H1 (cell line): Measurements from ENCODE around the gene PC. TPM values are rescaled to one million over a fixed set of nuclear protein-coding genes. Genes with fewer than 3 reads are reported as not detected.

Experiments
- CTCF ChIA-PET: fragments of 300-600 bp; sonication (Branson Sonifier 250); formaldehyde crosslinking; loops from one replicate; lab custom pipeline; 2021; ENCODE audit not compliant: partially characterized antibody; lab: Charles Lee
- POLR2A ChIA-PET: fragments of 300-600 bp; sonication (Branson Sonifier 250); formaldehyde crosslinking; loops from one replicate; lab custom pipeline; 2021; ENCODE audit warnings: inconsistent platforms; ENCODE audit not compliant: partially characterized antibody; lab: Charles Lee
- DNase-seq, 2 experiments: peaks; one replicate each; pipeline versions ENCODE4 v3.0.0 to v3.0.0-alpha.2; 2010 to 2022; ENCODE audit warnings: low spot score in 2 of 2, low read depth in 1 of 2, mixed read lengths in 1 of 2
- FAIRE-seq: peaks from 2 replicates; lab custom pipeline; 2011; peaks lifted over from hg19 to GRCh38; lab: Jason Lieb, UNC
- H2AFZ ChIP-seq: 2 replicates; pipeline ENCODE4 v1.8.1; 2012; ENCODE audit warnings: low read length, inconsistent platforms
- H2AK5ac ChIP-seq: 2 replicates; pipeline ENCODE4 v1.6.1; 2013; ENCODE audit warnings: low read depth, low read length
- H2BK120ac ChIP-seq: replicated peaks from 2 replicates; pipeline ENCODE3; 2013; ENCODE audit warnings: low read depth, low read length, inconsistent platforms
- H2BK12ac ChIP-seq: 2 replicates; pipeline ENCODE4 v1.6.1; 2013; ENCODE audit warnings: low read depth, low read length
- H2BK15ac ChIP-seq: 2 replicates; pipeline ENCODE4 v1.6.1; 2013; ENCODE audit warnings: low read length
- H2BK20ac ChIP-seq: 2 replicates; pipeline ENCODE4 v1.6.1; 2013; ENCODE audit warnings: low read length
- H2BK5ac ChIP-seq: 2 replicates; pipeline ENCODE4 v1.6.1; 2013; ENCODE audit warnings: low read depth, low read length
- H3K14ac ChIP-seq: 2 replicates; pipeline ENCODE4 v1.6.1; 2013; ENCODE audit warnings: inconsistent platforms; ENCODE audit not compliant: insufficient read length
- H3K18ac ChIP-seq: 2 replicates; pipeline ENCODE4 v1.6.1; 2013; ENCODE audit warnings: low read length; ENCODE audit errors: extremely low read depth
- H3K23ac ChIP-seq: 2 replicates; pipeline ENCODE4 v1.6.1; 2013; ENCODE audit warnings: inconsistent platforms; ENCODE audit not compliant: insufficient read length
- H3K23me2 ChIP-seq: 2 replicates; pipeline ENCODE4 v1.6.1; 2013; ENCODE audit warnings: low read depth, low read length
- H3K27ac ChIP-seq: 2 replicates; pipeline ENCODE4 v1.6.1; 2011; ENCODE audit warnings: low read depth, low read length, inconsistent platforms
- H3K27me3 ChIP-seq, 4 experiments: replicated peaks in 1 of 4; 1 replicate in 1 of 4; 2 replicates in 3 of 4; pipeline versions ENCODE4 v1.6.1 to v1.8.1; 2011 to 2013; ENCODE audit warnings: low read length in 3 of 4, mild to moderate bottlenecking in 3 of 4, inconsistent platforms in 2 of 4, mixed read lengths in 2 of 4, moderate library complexity in 1 of 4; ENCODE audit not compliant: control insufficient read depth in 3 of 4, insufficient read depth in 3 of 4; ENCODE audit errors: extremely low read depth in 1 of 4
- H3K36me3 ChIP-seq, 4 experiments: 2 replicates each; pipeline versions ENCODE4 v1.6.1 to v1.8.1; 2011 to 2013; ENCODE audit warnings: mild to moderate bottlenecking in 4 of 4, low read length in 3 of 4, moderate library complexity in 2 of 4, control low read depth in 1 of 4, inconsistent platforms in 1 of 4; ENCODE audit not compliant: insufficient read depth in 4 of 4, control insufficient read depth in 2 of 4
- H3K4ac ChIP-seq: replicated peaks from 2 replicates; pipeline ENCODE3; 2013; ENCODE audit warnings: low read length, low read depth, mixed read lengths, inconsistent platforms; ENCODE audit not compliant: insufficient read length
- H3K4me1 ChIP-seq, 4 experiments: replicated peaks in 1 of 4; 1 replicate in 1 of 4; 2 replicates in 3 of 4; pipeline versions ENCODE4 v1.6.1 to v1.8.1; 2011 to 2013; ENCODE audit warnings: low read length in 3 of 4, inconsistent platforms in 2 of 4, mixed read lengths in 1 of 4; ENCODE audit not compliant: insufficient read depth in 4 of 4, control insufficient read depth in 3 of 4
- H3K4me2 ChIP-seq, 2 experiments: 2 replicates each; pipeline versions ENCODE4 v1.6.1 to v1.8.1; 2011 to 2013; ENCODE audit warnings: low read depth in 2 of 2, low read length in 2 of 2, control low read depth in 1 of 2, inconsistent platforms in 1 of 2, mild to moderate bottlenecking in 1 of 2; ENCODE audit not compliant: insufficient read depth in 1 of 2
- H3K4me3 ChIP-seq, 4 experiments: fragments of 200-600, 300-600 bp in 1 of 4; sonication (generic), shearing (Covaris generic), sonication (Bioruptor Twin) in 1 of 4; 2 replicates each; pipeline versions ENCODE4 v1.5.1 to v1.8.1; 2011 to 2016; ENCODE audit warnings: low read length in 4 of 4, low read depth in 3 of 4, control low read depth in 2 of 4, inconsistent platforms in 2 of 4, mild to moderate bottlenecking in 2 of 4, mixed read lengths in 1 of 4, moderate library complexity in 1 of 4; ENCODE audit not compliant: insufficient read depth in 2 of 4; ENCODE audit errors: extremely low read depth in 1 of 4
- H3K56ac ChIP-seq: replicated peaks from 2 replicates; pipeline ENCODE3; 2013; ENCODE audit warnings: low read depth, mild to moderate bottlenecking, mixed read lengths, low read length, inconsistent platforms; ENCODE audit not compliant: insufficient read length
- H3K79me1 ChIP-seq: 2 replicates; pipeline ENCODE4 v1.6.1; 2013; ENCODE audit warnings: low read depth, low read length, control low read depth
- H3K79me2 ChIP-seq, 2 experiments: 2 replicates each; pipeline versions ENCODE4 v1.6.1 to v1.8.1; 2012 to 2013; ENCODE audit warnings: low read length in 2 of 2, mild to moderate bottlenecking in 2 of 2, inconsistent platforms in 1 of 2; ENCODE audit not compliant: insufficient read depth in 2 of 2, control insufficient read depth in 1 of 2
- H3K9ac ChIP-seq, 4 experiments: replicated peaks in 1 of 4; 1 replicate in 1 of 4; 2 replicates in 3 of 4; pipeline versions ENCODE4 v1.6.1 to v1.8.1; 2011 to 2013; ENCODE audit warnings: low read depth in 3 of 4, low read length in 3 of 4, control low read depth in 2 of 4, mild to moderate bottlenecking in 2 of 4, moderate library complexity in 2 of 4, inconsistent platforms in 1 of 4; ENCODE audit errors: extremely low read depth in 1 of 4
- H3K9me3 ChIP-seq, 2 experiments: 2 replicates each; pipeline versions ENCODE4 v1.6.1 to v1.8.1; 2012 to 2013; ENCODE audit warnings: mild to moderate bottlenecking in 2 of 2, moderate library complexity in 2 of 2, control low read depth in 1 of 2, inconsistent platforms in 1 of 2, low read depth in 1 of 2, low read length in 1 of 2, mixed read lengths in 1 of 2; ENCODE audit not compliant: insufficient read depth in 2 of 2
- H4K20me1 ChIP-seq, 2 experiments: replicated peaks in 1 of 2; 2 replicates each; pipeline versions ENCODE3 to v1.8.1; 2011 to 2013; ENCODE audit warnings: inconsistent platforms in 2 of 2, low read length in 2 of 2, mild to moderate bottlenecking in 1 of 2; ENCODE audit not compliant: insufficient read depth in 2 of 2, control insufficient read depth in 1 of 2
- H4K5ac ChIP-seq: 2 replicates; pipeline ENCODE4 v1.6.1; 2013; ENCODE audit warnings: low read length, low read depth, mixed read lengths, inconsistent platforms; ENCODE audit not compliant: insufficient read length
- H4K8ac ChIP-seq: 2 replicates; pipeline ENCODE4 v1.8.0; 2013; ENCODE audit warnings: mild to moderate bottlenecking, moderate library complexity, low read length, inconsistent platforms; ENCODE audit not compliant: insufficient read depth; ENCODE audit errors: extremely low read depth
- H4K91ac ChIP-seq: replicated peaks from 2 replicates; pipeline ENCODE3; 2013; ENCODE audit warnings: low read length, mixed read lengths, inconsistent platforms; ENCODE audit not compliant: insufficient read length
- BACH1 ChIP-seq: IDR thresholded peaks from 2 replicates; pipeline ENCODE4 v1.6.1; 2012; ENCODE audit warnings: low read length, improper control_type of control experiment
- MAFK ChIP-seq: IDR thresholded peaks from 2 replicates; pipeline ENCODE4 v1.6.1; 2012; ENCODE audit warnings: low read depth, mild to moderate bottlenecking, improper control_type of control experiment, low read length
- SUZ12 ChIP-seq: fragments of 200-600 bp; sonication (generic); IDR thresholded peaks from 2 replicates; pipeline ENCODE4 v1.6.1; 2012; ENCODE audit warnings: mild to moderate bottlenecking, inconsistent platforms, low read length, moderate library complexity, mixed read lengths
- TAF1 ChIP-seq: IDR thresholded peaks from 2 replicates; pipeline ENCODE4 v1.6.1; 2011; ENCODE audit warnings: mild to moderate bottlenecking, low read depth, low read length
- WGBS, 2 experiments: shearing (Covaris generic) in 1 of 2; methylation state at CpG; one replicate each; pipeline versions ENCODE4 v1.1.6 to v1.1.7; 2013 to 2015; ENCODE audit warnings: low lambda C conversion rate in 2 of 2, mixed read lengths in 2 of 2, inconsistent platforms in 1 of 2, low coverage in 1 of 2, missing lambda C conversion rate in 1 of 2; ENCODE audit not compliant: insufficient replicate concordance in 2 of 2, insufficient coverage in 1 of 2, insufficient read length in 1 of 2; ENCODE audit errors: extremely low coverage in 1 of 2, missing lambda C conversion rate in 1 of 2; 5-methylcytosine and 5-hydroxymethylcytosine counted together
- polyA plus RNA-seq, 7 experiments: library from polyadenylated mRNA; depleted of rRNA in 3 of 7; stranded (reverse) in 5 of 7; unstranded in 2 of 7; fragments of >200 nt in 5 of 7; fragments of 200-250 nt in 2 of 7; gene quantifications; 1 replicate in 5 of 7; 2 replicates in 1 of 7; 4 replicates in 1 of 7; pipeline versions ENCODE4 v1.2.1 to v1.2.3, GENCODE V29; 2011 to 2013; ENCODE audit warnings: missing spikeins in 2 of 7, mixed read lengths in 2 of 7
- total RNA-seq: library from RNA; stranded (reverse); fragmentation: NEBNext Ultra II Directional; extraction: Animal tissue kit (Norgen Biotek cat#: 25700); gene quantifications from 2 replicates; pipeline ENCODE4 v1.2.1, GENCODE V29; 2021

Gene PC
- total and polyA plus RNA-seq, 2 of the 8 experiments (the other 6 are each of a cell fraction or from before 2014, with no cell fraction given): 11.5 to 27.5 TPM

GRCh38 chr11:66810576-66811185 is 147.5 kb downstream of the PC start:
- Histone ChIP-seq H3K14ac (no peak overlapping the region), H2BK15ac (peak overlapping the region; percentile 99), H3K4me1 (peaks cover 2 to 13% (median 5%) of the 10 kb centered on the region in 4 experiments; a peak in 6 of 7 replicates), H3K23me2 (no peaks in the 10 kb centered on the region; the same call in 1 of the 2 replicates), H4K91ac (peak overlapping the region; percentile 52), H2AFZ (no peak overlapping the region), H3K79me1 (no peaks in the 10 kb centered on the region), H4K8ac (no peak overlapping the region), H3K79me2 (no peaks in the 10 kb centered on the region), H3K4me3 (no peak overlapping the region; a peak in 1 of 8 replicates), H3K9ac (no peak overlapping the region; a peak in 3 of 7 replicates), H2BK120ac (peak overlapping the region; percentile 38), H3K56ac (no peak overlapping the region), H3K4ac (peak overlapping the region; percentile 96), H2BK20ac (peak overlapping the region; percentile 98; the same call in 1 of the 2 replicates), H3K23ac (no peak overlapping the region), H4K20me1 (no peaks in the 10 kb centered on the region), H2BK5ac (peak overlapping the region; percentile 94), H3K27me3 (no peaks in the 10 kb centered on the region), H4K5ac (peak overlapping the region; percentile 87), H2AK5ac (peak overlapping the region; percentile 98), H3K9me3 (no peaks in the 10 kb centered on the region; a peak in 1 of 4 replicates), H3K27ac (peak overlapping the region; percentile 3; the same call in 1 of the 2 replicates), H3K18ac (peak overlapping the region; percentile 89), H3K36me3 (peaks cover 0 to 7% (median 2%) of the 10 kb centered on the region in 4 experiments; a peak in 2 of 8 replicates), H2BK12ac (peak overlapping the region; percentile 98), H3K4me2 (no peak overlapping the region)
- FAIRE-seq: peak; percentile 57
- ChIA-PET CTCF (interaction anchor here (0.7 to 1.4 kb wide), 8 partner anchors 22 to 631 kb away, joined by 3 to 5 read pairs (median 3); no protein-coding TSS in a partner anchor), POLR2A (interaction anchor here (1.0 kb wide), 1 partner anchor 264 kb away, joined by 3 read pairs; the partner anchor contains the start of gene ZDHHC24)
- TF ChIP-seq MAFK: peak; percentile 69
- TF ChIP-seq TAF1: 0 out of 2 replicates have a peak, but pooled peaks have one; percentile 19
- TF ChIP-seq BACH1: peak; percentile 70
- no peak for TF ChIP-seq SUZ12
- WGBS, 2 experiments: 50% methylated on average over 1 of the region's 1 CpG; no CpG with 5 or more reads in 1 of the 2 experiments
- peak in 1 of 2 experiments; percentile 9 for DNase-seq
